Measurements from ENCODE around the gene IGSF1.

IGSF1 gene, protein sequence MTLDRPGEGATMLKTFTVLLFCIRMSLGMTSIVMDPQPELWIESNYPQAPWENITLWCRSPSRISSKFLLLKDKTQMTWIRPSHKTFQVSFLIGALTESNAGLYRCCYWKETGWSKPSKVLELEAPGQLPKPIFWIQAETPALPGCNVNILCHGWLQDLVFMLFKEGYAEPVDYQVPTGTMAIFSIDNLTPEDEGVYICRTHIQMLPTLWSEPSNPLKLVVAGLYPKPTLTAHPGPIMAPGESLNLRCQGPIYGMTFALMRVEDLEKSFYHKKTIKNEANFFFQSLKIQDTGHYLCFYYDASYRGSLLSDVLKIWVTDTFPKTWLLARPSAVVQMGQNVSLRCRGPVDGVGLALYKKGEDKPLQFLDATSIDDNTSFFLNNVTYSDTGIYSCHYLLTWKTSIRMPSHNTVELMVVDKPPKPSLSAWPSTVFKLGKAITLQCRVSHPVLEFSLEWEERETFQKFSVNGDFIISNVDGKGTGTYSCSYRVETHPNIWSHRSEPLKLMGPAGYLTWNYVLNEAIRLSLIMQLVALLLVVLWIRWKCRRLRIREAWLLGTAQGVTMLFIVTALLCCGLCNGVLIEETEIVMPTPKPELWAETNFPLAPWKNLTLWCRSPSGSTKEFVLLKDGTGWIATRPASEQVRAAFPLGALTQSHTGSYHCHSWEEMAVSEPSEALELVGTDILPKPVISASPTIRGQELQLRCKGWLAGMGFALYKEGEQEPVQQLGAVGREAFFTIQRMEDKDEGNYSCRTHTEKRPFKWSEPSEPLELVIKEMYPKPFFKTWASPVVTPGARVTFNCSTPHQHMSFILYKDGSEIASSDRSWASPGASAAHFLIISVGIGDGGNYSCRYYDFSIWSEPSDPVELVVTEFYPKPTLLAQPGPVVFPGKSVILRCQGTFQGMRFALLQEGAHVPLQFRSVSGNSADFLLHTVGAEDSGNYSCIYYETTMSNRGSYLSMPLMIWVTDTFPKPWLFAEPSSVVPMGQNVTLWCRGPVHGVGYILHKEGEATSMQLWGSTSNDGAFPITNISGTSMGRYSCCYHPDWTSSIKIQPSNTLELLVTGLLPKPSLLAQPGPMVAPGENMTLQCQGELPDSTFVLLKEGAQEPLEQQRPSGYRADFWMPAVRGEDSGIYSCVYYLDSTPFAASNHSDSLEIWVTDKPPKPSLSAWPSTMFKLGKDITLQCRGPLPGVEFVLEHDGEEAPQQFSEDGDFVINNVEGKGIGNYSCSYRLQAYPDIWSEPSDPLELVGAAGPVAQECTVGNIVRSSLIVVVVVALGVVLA (N-terminal part only)

DNA sequence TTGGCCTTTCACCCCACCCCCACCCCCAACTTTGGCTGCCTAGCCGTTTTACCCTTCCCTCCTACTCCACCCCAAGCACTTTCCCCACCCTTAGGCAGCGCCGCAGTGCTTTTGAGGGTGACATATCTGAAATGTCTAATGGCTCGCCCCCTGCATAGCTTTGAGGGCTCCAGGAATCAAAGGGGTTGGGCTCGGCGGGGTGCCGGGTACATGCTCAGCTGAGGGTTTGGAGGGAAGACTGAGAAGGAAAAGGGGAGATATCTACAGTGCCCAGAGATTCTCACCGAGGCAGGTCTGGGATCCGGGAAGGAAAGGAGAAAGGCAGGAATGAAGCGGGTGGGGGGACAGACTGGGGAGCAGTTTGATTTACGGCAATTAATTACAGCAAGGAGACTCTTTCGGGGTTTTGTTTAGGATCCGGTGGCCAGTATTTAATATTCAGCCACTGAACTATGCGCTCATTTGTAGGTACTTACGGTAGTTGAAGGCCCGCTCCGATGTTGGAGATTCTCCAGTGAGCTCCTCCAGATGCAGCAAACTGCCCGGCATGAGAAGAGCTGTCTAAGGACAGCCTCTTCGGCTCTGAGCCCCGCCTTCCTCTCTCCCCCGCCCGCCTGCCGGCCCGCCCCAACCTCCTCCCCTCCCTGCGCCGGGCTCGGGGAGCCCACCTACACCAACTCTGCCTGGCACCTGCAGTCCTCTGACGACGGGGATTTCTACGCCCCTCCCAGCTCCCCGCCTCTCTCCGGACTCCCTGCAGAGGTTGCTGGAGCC, at the start of gene IGSF1:
Gene IGSF1 (minus strand): TSS at position 569 of the 774 bp plus-strand sequence. CDS start 2,632 bp downstream, outside the sequence.
- Histone ChIP-seq H3K27ac (ENCODE audit: low read depth, low read length) (no peak within 1 kb of the TSS), H3K4me3 (ENCODE audit: low read length) (no peak within 1 kb of the TSS), H3K4me2 (ENCODE audit: low read length) (no peak within 1 kb of the TSS)

DNA sequence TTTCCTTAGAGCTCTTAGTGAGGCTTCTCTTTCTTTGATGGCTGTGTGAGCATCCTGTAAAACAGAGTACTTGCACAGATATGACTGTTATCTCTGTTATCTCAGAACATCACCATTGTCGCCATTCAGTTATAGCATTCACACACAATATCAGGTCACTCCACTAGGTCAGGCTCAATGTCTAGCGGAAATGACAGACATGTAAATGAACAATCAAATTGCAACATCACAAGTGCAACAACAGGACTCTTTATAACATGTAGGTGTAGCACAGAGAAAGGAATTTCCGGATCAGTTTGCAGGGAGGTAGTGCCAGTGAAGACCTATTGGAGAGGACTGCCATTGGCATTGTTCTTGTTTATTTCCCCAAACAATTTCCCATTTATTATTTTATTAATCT, 43.2 kb upstream of the IGSF1 start:
- no peak for TF ChIP-seq EZH2phosphoT487 (IDR thresholded peaks at IDR 0.05; ENCODE audit: borderline replicate concordance, low read length)
- TF ChIP-seq, protein P1, sequence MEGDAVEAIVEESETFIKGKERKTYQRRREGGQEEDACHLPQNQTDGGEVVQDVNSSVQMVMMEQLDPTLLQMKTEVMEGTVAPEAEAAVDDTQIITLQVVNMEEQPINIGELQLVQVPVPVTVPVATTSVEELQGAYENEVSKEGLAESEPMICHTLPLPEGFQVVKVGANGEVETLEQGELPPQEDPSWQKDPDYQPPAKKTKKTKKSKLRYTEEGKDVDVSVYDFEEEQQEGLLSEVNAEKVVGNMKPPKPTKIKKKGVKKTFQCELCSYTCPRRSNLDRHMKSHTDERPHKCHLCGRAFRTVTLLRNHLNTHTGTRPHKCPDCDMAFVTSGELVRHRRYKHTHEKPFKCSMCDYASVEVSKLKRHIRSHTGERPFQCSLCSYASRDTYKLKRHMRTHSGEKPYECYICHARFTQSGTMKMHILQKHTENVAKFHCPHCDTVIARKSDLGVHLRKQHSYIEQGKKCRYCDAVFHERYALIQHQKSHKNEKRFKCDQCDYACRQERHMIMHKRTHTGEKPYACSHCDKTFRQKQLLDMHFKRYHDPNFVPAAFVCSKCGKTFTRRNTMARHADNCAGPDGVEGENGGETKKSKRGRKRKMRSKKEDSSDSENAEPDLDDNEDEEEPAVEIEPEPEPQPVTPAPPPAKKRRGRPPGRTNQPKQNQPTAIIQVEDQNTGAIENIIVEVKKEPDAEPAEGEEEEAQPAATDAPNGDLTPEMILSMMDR (IDR thresholded peaks at IDR 0.05; ENCODE audit: low read depth, low read length, poor library complexity, severe bottlenecking) = no peak
- no peaks in the 10 kb centered on the region for H3K27me3 ChIP-seq (ENCODE audit: control insufficient read depth, low read length)
- no peak overlapping the region for H3K27ac ChIP-seq (ENCODE audit: low read depth, low read length)
- H3F3A ChIP-seq (ENCODE audit: control insufficient read depth, insufficient read depth) = no peaks in the 10 kb centered on the region
- no peak overlapping the region for H3K4me3 ChIP-seq (ENCODE audit: low read length)
- H4K20me1 ChIP-seq (ENCODE audit: control insufficient read depth, insufficient read depth, low read depth, low read length) = no peaks in the 10 kb centered on the region
- no peaks in the 10 kb centered on the region for H3K79me2 ChIP-seq (ENCODE audit: control insufficient read depth, low read length)
- no peaks in the 10 kb centered on the region for H3K9me3 ChIP-seq (ENCODE audit: control insufficient read depth, insufficient read depth, low read length)
- no peak overlapping the region for H3K4me2 ChIP-seq (ENCODE audit: low read length)
- no peaks in the 10 kb centered on the region for H3K9me2 ChIP-seq (replicated peaks; ENCODE audit: control insufficient read depth, low read length)
- H3K36me3 ChIP-seq (ENCODE audit: control insufficient read depth, low read length) = no peaks in the 10 kb centered on the region
- H3K4me1 ChIP-seq (ENCODE audit: control insufficient read depth, low read length) = no peaks in the 10 kb centered on the region

More for the DNA sequence above, at the start of gene IGSF1:
- no peaks in the 10 kb centered on the region for H3F3A ChIP-seq (ENCODE audit: control insufficient read depth, insufficient read depth)
- H3K9me2 ChIP-seq (replicated peaks; ENCODE audit: control insufficient read depth, low read length) = no peaks in the 10 kb centered on the region
- H3K27me3 ChIP-seq (ENCODE audit: control insufficient read depth, low read length) = no peaks in the 10 kb centered on the region
- no peaks in the 10 kb centered on the region for H3K36me3 ChIP-seq (ENCODE audit: control insufficient read depth, low read length)
- no peaks in the 10 kb centered on the region for H3K4me1 ChIP-seq (ENCODE audit: control insufficient read depth, low read length)
- no peaks in the 10 kb centered on the region for H4K20me1 ChIP-seq (ENCODE audit: control insufficient read depth, insufficient read depth, low read depth, low read length)
- H3K9me3 ChIP-seq (ENCODE audit: control insufficient read depth, insufficient read depth, low read length) = no peaks in the 10 kb centered on the region
- TF ChIP-seq, protein P1 (IDR thresholded peaks at IDR 0.05; ENCODE audit: low read depth, low read length, poor library complexity, severe bottlenecking) = no peak
- no peak for TF ChIP-seq EZH2phosphoT487 (IDR thresholded peaks at IDR 0.05; ENCODE audit: borderline replicate concordance, low read length)
- H3K79me2 ChIP-seq (ENCODE audit: control insufficient read depth, low read length) = no peaks in the 10 kb centered on the region

DNA sequence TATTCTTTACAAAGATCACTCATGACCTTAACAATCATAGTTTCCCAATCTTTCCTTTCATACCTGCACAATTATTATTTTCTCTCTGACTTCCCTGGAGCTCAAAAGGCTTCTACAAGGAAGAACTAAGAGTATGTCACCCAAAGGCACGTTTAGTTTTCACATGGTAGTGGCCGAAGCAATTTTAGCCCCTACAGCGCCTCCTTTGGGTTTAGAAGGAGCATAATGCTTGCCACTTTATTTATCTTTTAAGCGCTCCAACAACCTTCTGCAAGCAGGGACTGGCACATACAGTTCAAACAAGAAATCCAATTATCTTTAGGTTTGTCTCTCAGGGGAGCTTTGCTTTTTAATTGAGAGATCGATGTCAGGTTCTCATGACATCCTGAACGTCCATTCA, 42.0 kb upstream of the IGSF1 start:
- no peak overlapping the region for H3K4me3 ChIP-seq (ENCODE audit: low read length)
- H3K36me3 ChIP-seq (ENCODE audit: control insufficient read depth, low read length) = no peaks in the 10 kb centered on the region
- no peaks in the 10 kb centered on the region for H3K79me2 ChIP-seq (ENCODE audit: control insufficient read depth, low read length)
- H4K20me1 ChIP-seq (ENCODE audit: control insufficient read depth, insufficient read depth, low read depth, low read length) = no peaks in the 10 kb centered on the region
- no peaks in the 10 kb centered on the region for H3K9me3 ChIP-seq (ENCODE audit: control insufficient read depth, insufficient read depth, low read length)
- H3K4me2 ChIP-seq (ENCODE audit: low read length) = no peak overlapping the region
- TF ChIP-seq EZH2phosphoT487 (IDR thresholded peaks at IDR 0.05; ENCODE audit: borderline replicate concordance, low read length) = no peak
- TF ChIP-seq, protein P1 (IDR thresholded peaks at IDR 0.05; ENCODE audit: low read depth, low read length, poor library complexity, severe bottlenecking) = no peak
- H3K4me1 ChIP-seq (ENCODE audit: control insufficient read depth, low read length) = no peaks in the 10 kb centered on the region
- H3K9me2 ChIP-seq (replicated peaks; ENCODE audit: control insufficient read depth, low read length) = no peaks in the 10 kb centered on the region
- H3K27me3 ChIP-seq (ENCODE audit: control insufficient read depth, low read length) = no peaks in the 10 kb centered on the region
- H3F3A ChIP-seq (ENCODE audit: control insufficient read depth, insufficient read depth) = no peaks in the 10 kb centered on the region
- no peak overlapping the region for H3K27ac ChIP-seq (ENCODE audit: low read depth, low read length)

Measured in DOHH2 (cell line).